ENCODE results near the gene ACO2. TPM values are rescaled to one million over a fixed set of nuclear protein-coding genes. Genes with fewer than 3 reads are reported as not detected.

The ACO2 gene
- total and polyA plus RNA-seq, 10 of the 15 experiments (the other 5 are each of a cell fraction or from before 2014, with no cell fraction given) = 21.4 to 214 (median 88.5) TPM

- ChIA-PET CTCF (interaction anchor here (0.6 kb wide), 1 partner anchor 109 kb away, joined by 3 read pairs; no protein-coding TSS in a partner anchor), POLR2A (no interaction called here), RAD21 (ENCODE audit: unreplicated experiment) (no interaction called here), SMC1A (ENCODE audit: uncharacterized antibody, unreplicated experiment) (no interaction called here)
- H4K20me1 ChIP-seq (ENCODE audit: control insufficient read depth, insufficient read depth) = no peaks in the 10 kb centered on the region
- H3K4me2 ChIP-seq (ENCODE audit: control insufficient read depth, insufficient read depth) = no peak overlapping the region
- TF ChIP-seq ASH2L (IDR thresholded peaks at IDR 0.05; ENCODE audit: borderline replicate concordance, low read depth) (no peak), USF1 (IDR thresholded peaks at IDR 0.05; ENCODE audit: borderline replicate concordance, extremely low read length, insufficient read depth, low read depth, low read length) (no peak), SPI1 (IDR thresholded peaks at IDR 0.05; ENCODE audit: borderline replicate concordance, insufficient read depth, low read depth, low read length) (no peak), MTA2 (IDR thresholded peaks at IDR 0.05; ENCODE audit: low read depth) (no peak), SMARCA5 (IDR thresholded peaks at IDR 0.05) (no peak), EZH2 (IDR thresholded peaks at IDR 0.05; ENCODE audit: borderline replicate concordance, control insufficient read depth, low read depth, low read length) (no peak), JUNB (IDR thresholded peaks at IDR 0.05) (no peak), POLR2AphosphoS5 (IDR thresholded peaks at IDR 0.05; ENCODE audit: low read length) (no peak), PKNOX1 (IDR thresholded peaks at IDR 0.05) (no peak), RCOR1 (conservative IDR thresholded peaks at IDR 0.05; ENCODE audit: low read depth, low read length) (no peak), CBFB (IDR thresholded peaks at IDR 0.05; ENCODE audit: low read depth) (no peak), CUX1 (IDR thresholded peaks at IDR 0.05; ENCODE audit: insufficient replicate concordance, low read depth, low read length) (no peak), SRF (IDR thresholded peaks at IDR 0.05; ENCODE audit: low read depth in 2 of 2, low read length in 2 of 2) (no peak), SMC3 (IDR thresholded peaks at IDR 0.05; ENCODE audit: borderline replicate concordance, low read length) (no peak), E4F1 (IDR thresholded peaks at IDR 0.05; ENCODE audit: borderline replicate concordance, partially characterized antibody) (no peak)
- H3K4me1 ChIP-seq (ENCODE audit: control insufficient read depth, insufficient read depth, low read length) = no peaks in the 10 kb centered on the region
- ATAC-seq (no peak), FAIRE-seq (no peak), DNase-seq (ENCODE audit: low read depth, low spot score) (no peak)
- in situ Hi-C loops (cut with MboI) = no loop called here
- H3K27me3 ChIP-seq (replicated peaks in 1 of 2; ENCODE audit: control insufficient read depth in 2 of 2, insufficient read depth in 2 of 2, low read length in 1 of 2) = no peaks in the 10 kb centered on the region
- no TSS peak for BruUV-seq (replicated peaks)
- intact Hi-C loops (cut with micrococcal nuclease; ENCODE audit: unreplicated experiment) = no loop called here
- H3K79me2 ChIP-seq (ENCODE audit: control insufficient read depth, insufficient read depth, low read length) = no peaks in the 10 kb centered on the region
- H3K4me3 ChIP-seq = no peak overlapping the region
- no peak overlapping the region for H3K9ac ChIP-seq (ENCODE audit: control insufficient read depth, insufficient read depth, low read length)
- no peak overlapping the region for H3K27ac ChIP-seq (ENCODE audit: control insufficient read depth, insufficient read depth)
- H2AFZ ChIP-seq (ENCODE audit: control insufficient read depth, low read depth, low read length) = no peak overlapping the region
- 75% methylated on average over 2 of the region's 2 CpGs for WGBS (ENCODE audit: insufficient coverage, insufficient replicate concordance, low lambda C conversion rate, missing lambda C conversion rate)
- H3K9me3 ChIP-seq (replicated peaks; ENCODE audit: control insufficient read depth, insufficient read depth, low read length) = no peaks in the 10 kb centered on the region
- H3K36me3 ChIP-seq (ENCODE audit: control insufficient read depth in 2 of 2, insufficient read depth in 2 of 2, low read length in 1 of 2) = peaks cover 16 to 63% of the 10 kb centered on the region in 2 experiments
These were observed 42.6 kb downstream of the ACO2 start for GRCh38 chr22:41511521-41511968.

Data from GM12878 (cell line).